UCSD-AML1 (cell line): ENCODE results near the gene SUCLG2.

Experiments
- DNase-seq: peaks from one replicate; lab custom pipeline; 2025; ENCODE audit not compliant: unreplicated experiment; lab: John Stamatoyannopoulos, UW

SUCLG2 gene

DNA sequence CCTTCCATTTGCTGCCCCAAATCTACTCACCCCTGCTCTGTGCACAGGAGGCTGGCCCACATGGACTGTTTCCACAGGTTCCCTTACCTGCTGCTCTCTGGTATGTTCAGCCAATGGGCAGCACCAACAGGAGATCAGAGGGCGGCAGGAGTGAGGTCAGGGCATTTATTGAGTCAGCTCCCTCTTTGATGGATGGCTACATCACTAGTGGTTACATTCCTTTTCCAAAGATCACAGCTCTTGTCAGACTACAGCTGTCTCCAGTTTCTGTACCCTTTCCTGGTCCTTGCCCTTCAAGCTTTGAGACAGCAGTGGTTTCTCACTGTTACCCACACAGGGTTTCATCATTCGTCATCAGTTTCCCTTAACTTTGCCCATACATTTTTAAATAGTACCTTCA, 325.1 kb downstream of the SUCLG2 start:
- DNase-seq = no peak

GRCh38 chr3:67327582-67327981, 326.8 kb downstream of the SUCLG2 start:
- no peak for DNase-seq

- no peak for DNase-seq
Observed at GRCh38 chr3:67325231-67325630, 329.2 kb downstream of the SUCLG2 start.
